HT-29 (cell line): ENCODE data around the gene ZNF804B. TPM values are rescaled to one million over a fixed set of nuclear protein-coding genes. Genes with fewer than 3 reads are reported as not detected.

Experiments
- DNase-seq: peaks from one replicate; pipeline ENCODE4 v3.0.0-alpha.2; 2015; ENCODE audit warnings: low spot score
- total RNA-seq: library from RNA; depleted of rRNA; stranded (reverse); fragments of >200 nt; shearing (Covaris generic); gene quantifications from 2 replicates; pipeline ENCODE4 v1.2.3, GENCODE V29; 2014

ZNF804B gene
- total RNA-seq, 1 experiment from 2014 or later = not detected

DNA sequence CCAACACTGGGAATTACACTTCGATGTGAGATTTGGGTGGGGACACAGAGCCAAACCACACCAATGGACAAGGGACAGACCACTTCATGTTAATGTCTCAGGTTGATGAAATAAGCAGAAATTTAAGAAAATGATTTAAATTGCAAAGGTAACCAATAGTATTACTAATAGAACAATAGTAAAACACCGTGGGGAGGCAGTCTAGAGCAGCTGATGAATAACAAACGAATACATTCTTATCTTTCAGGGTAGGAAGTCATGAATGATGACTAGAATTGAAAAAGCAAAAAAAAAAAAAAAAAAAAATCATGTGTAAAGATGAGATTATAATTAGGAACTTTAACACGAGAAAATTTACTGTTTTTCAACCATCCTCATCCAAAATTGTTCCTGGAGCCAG lies 207.9 kb downstream of the ZNF804B start:
- no peak for DNase-seq

DNA sequence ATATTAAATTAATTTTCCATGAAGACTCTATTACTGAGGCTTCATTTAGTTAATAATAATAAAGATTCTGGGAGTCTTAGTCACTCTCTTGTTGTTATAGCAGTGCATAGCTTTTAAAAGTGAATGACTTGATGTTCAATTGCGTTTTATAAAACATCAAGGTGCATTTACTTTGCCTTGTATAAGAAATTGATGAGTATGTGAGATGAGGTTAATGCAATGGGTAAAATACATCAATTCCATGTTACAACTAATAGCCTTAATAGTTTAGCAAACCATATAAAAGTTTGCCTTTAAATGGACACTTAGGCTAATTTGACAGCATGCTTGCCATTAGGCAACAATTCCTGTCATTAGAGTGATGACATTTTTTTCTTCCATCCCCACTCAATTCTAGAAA lies 209.7 kb downstream of the ZNF804B start:
- no peak for DNase-seq

GRCh38 chr7:88985295-88985694 lies 225.8 kb downstream of the ZNF804B start:
- DNase-seq = no peak

- DNase-seq = no peak
These were observed 241.8 kb downstream of the ZNF804B start for GRCh38 chr7:89001306-89001705.

DNA sequence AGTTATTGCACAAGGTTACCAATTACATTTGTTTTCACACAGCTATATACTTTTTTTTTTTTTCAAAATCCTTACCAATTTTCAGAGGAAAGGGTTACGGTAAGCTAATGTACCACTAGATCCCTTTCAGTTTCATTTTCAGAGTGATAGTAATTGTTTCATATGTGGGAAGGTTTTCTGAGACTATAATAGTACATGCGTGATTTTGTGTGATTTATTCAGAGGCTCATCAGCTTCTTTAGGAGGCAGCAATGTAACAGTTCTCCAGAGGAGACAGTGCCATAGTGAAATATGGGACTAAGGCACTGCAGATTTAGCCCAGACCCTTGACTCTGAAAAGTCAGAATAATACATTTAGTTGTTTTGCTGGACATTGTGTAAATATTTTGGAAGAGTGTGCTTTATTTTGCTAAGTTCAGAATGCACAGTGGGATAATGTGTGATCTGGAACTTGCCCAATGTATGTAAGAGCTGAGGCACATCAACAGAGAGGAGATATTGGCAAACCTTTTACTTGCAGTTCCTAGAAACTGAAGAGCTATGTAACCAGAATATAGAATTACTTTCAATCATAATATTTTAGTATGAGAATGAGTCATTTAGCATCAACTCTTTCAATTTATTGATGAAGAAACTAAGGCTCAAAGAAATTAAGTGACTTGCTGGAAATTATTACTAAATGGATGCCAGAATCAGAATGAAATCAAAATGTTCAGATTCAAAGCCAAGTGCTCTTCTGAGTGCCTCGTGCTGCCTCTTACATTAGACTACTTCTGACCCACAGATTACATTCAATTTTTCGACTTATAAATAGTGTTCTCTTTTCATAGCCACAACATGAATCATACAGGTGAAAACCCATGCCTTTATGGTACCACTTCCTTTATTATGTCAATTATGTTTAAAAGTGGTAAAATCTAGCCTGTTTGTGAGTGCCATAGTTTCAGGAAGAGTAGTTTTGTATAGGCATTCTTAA lies 243.8 kb downstream of the ZNF804B start:
- no peak for DNase-seq

DNA sequence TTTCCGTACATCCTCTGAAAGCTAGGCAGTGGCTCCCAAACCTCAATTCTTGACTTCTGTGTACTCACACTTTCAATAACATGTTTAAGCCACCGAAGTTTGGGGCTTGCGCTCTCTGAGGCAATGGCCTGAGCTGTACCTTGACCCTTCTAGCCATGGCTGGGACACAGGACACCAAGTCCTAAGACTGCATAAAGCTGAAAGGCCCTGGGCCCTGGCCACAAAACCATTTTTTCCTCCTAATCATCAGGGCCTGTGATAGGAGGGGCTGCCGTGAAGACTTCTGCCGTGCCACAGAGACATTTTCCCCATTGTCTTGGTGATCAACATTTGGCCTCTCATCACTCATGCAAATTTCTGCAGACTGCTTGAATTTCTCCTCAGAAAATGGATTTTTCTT lies 252.5 kb downstream of the ZNF804B start:
- DNase-seq = no peak

DNA sequence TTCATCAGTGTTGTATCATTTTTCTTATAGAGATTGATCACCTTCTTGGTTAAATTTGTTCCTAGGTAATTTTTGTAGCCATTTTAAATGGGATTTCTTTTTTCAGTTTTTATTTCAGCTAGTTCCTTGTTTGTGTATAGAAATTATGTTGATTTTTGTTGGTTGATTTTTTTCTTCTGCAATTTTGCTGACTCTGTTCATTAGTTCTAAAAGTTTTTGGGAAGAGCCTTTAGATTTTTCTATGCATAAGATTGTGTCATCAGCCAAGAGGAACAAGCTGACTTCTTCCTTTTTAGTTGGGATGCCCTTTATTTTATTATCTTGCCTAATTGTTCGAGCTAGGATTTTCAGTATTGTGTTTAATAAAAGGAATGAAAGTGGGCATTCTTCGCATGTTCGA lies 258.2 kb downstream of the ZNF804B start:
- no peak for DNase-seq

DNA sequence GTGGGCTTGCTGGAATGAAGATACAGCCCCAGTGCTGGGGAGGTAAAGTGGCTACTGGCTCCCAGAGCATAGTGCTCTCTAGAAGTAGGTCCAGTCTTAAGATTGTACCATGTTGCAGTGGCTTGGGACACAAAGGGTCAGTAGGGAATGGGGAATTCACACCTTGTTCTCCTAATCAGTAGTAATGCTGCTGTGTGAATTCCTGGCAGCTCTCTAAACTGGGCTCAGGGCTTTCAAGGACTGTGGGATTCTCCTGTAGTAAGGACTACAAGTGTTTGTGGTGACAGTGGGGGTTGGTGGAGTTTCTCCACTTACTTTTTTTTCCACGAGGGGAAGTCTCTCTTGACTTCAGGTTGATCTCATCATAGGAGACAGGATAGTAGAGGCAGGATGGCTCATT lies 262.2 kb downstream of the ZNF804B start:
- no peak for DNase-seq

GRCh38 chr7:89023206-89023605 lies 263.7 kb downstream of the ZNF804B start:
- no peak for DNase-seq

GRCh38 chr7:89023877-89024276 lies 264.4 kb downstream of the ZNF804B start:
- DNase-seq = no peak

DNA sequence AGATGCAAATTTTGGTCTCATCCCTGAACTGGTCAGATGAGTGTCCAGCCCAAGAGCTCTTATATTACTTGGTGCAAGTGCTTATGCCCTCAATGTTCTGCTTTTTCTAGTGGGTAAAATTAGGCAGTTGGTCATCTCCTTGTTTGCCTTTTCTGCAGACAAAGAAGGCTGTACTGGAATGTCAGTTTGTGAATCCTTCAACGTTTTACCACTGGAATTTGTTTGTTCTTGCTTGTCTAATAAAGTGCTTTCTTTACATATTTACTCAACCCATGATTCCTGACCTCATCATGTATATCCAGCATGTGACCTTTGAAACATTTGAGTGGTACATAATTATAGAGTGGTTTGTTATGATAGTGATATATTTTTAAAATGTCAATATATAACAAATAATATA lies 268.3 kb downstream of the ZNF804B start:
- DNase-seq = peak; percentile 55

GRCh38 chr7:89028319-89028718 lies 268.8 kb downstream of the ZNF804B start:
- peak; percentile 41 for DNase-seq

GRCh38 chr7:89029864-89030263 lies 270.4 kb downstream of the ZNF804B start:
- DNase-seq = peak; percentile 80

DNA sequence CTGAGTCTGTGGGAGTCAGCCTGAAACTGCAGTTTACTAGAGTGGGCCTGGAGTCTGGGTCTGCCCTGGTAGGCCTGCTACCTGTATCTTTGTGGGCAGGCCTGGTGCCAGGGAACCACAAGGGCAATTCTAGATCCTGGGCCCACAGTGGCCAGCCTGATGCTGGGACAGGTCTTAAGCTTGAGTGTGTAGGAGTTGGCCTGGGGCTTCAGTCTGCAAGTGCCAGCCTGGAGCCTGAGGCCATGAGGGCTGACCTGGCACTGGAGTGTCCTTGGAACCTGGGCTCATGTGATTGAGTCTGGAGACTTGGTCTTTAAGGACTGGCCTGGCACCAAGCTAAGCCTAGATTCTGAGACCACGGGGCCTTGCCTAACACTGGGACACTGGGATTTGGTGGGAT lies 281.7 kb downstream of the ZNF804B start:
- DNase-seq = no peak

GRCh38 chr7:89042940-89043339 lies 283.4 kb downstream of the ZNF804B start:
- no peak for DNase-seq

- DNase-seq = no peak
These were observed 289.5 kb downstream of the ZNF804B start for GRCh38 chr7:89049043-89049442.

- no peak for DNase-seq
These were observed 293.6 kb downstream of the ZNF804B start for GRCh38 chr7:89053130-89053529.

GRCh38 chr7:89054361-89054760 lies 294.9 kb downstream of the ZNF804B start:
- no peak for DNase-seq

DNA sequence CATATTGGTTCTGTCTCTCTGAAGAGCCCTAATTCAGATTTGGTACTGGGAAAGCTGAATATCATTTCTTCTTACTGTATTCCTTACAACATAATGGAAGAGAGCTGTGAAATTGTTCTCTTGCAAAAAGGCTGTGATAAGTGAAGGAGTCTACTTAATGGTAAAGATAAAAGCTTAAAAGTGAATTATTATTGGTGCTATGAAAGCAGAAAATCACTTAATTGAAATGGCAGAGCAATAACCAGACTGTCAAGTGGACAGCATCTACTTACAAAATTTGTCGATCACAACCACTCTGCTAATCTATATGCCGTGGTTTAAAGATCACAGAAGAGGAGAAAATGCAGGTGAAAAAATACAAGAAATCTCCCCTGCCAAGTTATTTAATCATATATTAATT lies 300.7 kb downstream of the ZNF804B start:
- no peak for DNase-seq

DNA sequence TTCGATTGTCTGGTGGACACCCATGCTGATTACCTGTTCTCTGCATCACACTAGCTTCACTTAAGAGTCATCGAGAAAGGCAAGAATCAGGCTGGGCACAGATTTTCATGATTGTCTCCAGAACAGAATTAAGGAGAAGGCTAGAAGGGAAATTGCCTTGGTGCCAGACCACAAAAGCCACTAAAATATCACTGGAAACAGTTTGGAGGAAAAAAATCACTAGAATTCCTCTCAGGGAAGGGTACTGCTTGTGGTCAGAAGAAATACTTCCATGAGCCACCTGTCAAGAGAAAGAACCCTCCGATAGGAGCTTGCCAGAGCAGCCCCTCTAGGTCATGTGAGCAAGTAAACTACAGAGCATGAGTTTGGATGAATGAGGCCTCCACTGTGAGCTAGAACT lies 305.3 kb downstream of the ZNF804B start:
- DNase-seq = no peak

- no peak for DNase-seq
These were observed 307.5 kb downstream of the ZNF804B start for GRCh38 chr7:89067048-89067447.

DNA sequence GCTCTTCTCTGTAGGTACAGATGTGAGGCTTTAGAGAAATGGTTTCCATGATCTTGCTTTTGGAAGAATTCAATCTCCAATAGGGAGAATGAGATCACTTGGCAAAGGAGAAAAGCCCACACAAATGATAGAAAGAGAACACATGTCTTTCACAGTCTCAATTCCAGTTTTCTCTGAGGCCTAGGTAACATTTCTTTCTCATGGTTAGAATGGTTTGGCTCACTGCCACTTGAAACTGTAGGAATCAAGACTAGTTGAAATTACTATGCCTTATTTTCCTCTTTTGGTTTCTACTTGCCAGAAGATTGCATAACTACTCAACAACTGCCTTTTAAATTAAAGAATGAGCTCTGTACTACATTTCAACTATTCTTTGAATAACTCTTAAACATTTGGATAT lies 312.6 kb downstream of the ZNF804B start:
- DNase-seq = no peak

DNA sequence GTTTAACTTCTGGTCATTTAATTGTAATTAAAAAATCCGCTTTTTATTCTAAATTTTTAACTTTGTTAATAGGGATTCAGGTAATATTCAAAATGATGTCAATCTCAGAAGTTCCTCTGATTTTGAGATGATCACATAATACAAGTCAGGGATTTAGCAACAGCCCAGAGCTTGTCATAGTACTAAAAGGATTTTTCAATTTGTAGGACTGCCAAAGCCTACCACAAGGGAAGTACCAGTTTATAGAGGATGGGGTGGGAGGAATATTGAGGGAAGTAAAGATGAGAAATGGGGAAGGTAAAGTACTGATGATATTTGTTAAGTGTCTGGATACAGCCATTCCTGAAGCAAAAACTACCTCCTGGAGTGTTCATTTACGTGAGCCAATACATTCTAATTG lies 314.3 kb downstream of the ZNF804B start:
- DNase-seq = no peak

DNA sequence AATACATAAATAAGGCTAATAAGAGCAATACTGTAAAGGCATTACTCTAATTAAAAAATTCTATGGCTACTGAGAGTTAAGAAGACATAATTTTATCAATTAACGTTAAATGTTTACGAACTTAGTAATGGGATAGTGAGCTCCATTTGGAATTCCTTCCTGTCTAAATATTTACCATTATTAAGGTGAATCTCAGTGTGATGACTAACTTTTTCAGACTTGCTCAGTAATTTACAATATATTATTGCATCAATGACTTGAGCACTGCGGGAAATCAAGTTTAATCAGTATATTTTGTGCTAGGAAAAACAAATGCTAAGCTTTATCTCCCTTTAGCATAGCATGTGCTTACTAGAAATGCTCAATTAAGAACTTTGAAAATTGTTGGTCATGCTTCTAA lies 318.5 kb downstream of the ZNF804B start:
- no peak for DNase-seq
